Measurements from ENCODE around the gene CBX7. TPM values are rescaled to one million over a fixed set of nuclear protein-coding genes. Genes with fewer than 3 reads are reported as not detected.
A peak's percentile ranks its signal among the peaks of the same experiment; 100 is the strongest.

CBX7 gene
- total and polyA plus RNA-seq, 2 of the 8 experiments (the other 6 are each of a cell fraction or from before 2014, with no cell fraction given): 6.9 to 8.7 TPM

DNA sequence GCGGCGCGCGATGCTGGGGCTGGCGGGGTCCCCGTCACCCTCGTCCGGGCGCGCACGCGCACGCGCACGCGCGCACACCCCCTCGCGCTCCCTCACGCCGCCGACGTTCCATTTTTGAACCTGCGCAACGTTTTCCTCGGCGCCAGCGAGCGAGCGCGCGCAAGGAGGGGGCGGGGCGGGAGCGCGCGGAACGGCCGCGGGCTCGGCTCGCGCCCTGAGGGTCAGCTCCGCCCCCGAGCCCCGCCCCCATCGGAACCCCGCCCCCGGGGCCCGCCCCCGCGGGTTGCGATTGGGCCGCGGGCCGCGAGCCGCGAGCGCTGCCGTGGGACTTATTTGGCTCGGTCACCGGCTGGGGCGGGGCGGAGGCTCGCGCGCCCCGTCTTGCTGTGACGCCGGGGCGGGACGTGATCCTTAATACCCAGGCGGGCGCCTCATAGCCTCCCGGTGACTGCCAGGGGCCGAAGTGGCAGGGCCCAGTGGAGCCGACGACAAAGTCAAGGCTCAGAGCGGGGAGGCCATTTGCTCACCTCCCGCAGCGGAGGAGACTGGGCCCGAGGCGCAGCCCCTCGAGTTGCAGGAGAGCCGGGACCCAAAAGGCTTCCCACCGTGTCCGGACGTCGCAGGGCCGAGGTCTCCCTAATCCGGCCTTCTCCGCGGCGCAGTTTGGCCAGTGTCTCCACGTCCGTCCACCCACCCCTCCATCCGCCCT, at the start of gene CBX7 (continued):
- TF ChIP-seq CTBP2 (IDR thresholded peaks at IDR 0.05; ENCODE audit: borderline replicate concordance, insufficient read depth, insufficient read length, low read length) (no peak), JUN (IDR thresholded peaks at IDR 0.05; ENCODE audit: low read depth, low read length) (no peak), KDM1A (IDR thresholded peaks at IDR 0.05; ENCODE audit: borderline replicate concordance, low read length) (0 out of 2 replicates have a peak, but pooled peaks have one; percentile 27), RBBP5 (IDR thresholded peaks at IDR 0.05; ENCODE audit: borderline replicate concordance, low read depth, low read length) (peak; percentile 52; the same call in 1 of the 2 replicates), ZNF274 (IDR thresholded peaks at IDR 0.05; ENCODE audit: borderline replicate concordance, extremely low read depth, low read length) (no peak), GABPA (IDR thresholded peaks at IDR 0.05; ENCODE audit: borderline replicate concordance, insufficient read depth, low read length) (no peak; the same call in 1 of the 2 replicates), JUND (IDR thresholded peaks at IDR 0.05; ENCODE audit: low read length) (no peak), EZH2 (IDR thresholded peaks at IDR 0.05; ENCODE audit: low read depth, low read length, severe bottlenecking) (no peak), MAX (IDR thresholded peaks at IDR 0.05) (peak; percentile 51; the same call in 1 of the 2 replicates), USF2 (IDR thresholded peaks at IDR 0.05; ENCODE audit: low read length) (no peak), HDAC6 (IDR thresholded peaks at IDR 0.05; ENCODE audit: low read depth, low read length) (no peak), ASH2L (IDR thresholded peaks at IDR 0.05; ENCODE audit: low read length) (peak; percentile 72), CHD1 (IDR thresholded peaks at IDR 0.05; ENCODE audit: low read depth, low read length) (no peak), EGR1 (IDR thresholded peaks at IDR 0.05; ENCODE audit: borderline replicate concordance, low read depth, low read length) (peak; percentile 72; the same call in 1 of the 2 replicates), SAP30 (IDR thresholded peaks at IDR 0.05; ENCODE audit: insufficient read depth, insufficient replicate concordance, low read length) (no peak), CREB1 (IDR thresholded peaks at IDR 0.05) (peak; percentile 33; the same call in 1 of the 2 replicates), YY1 (IDR thresholded peaks at IDR 0.05; ENCODE audit: low read depth, low read length) (peak; percentile 44; the same call in 1 of the 2 replicates), NANOG (IDR thresholded peaks at IDR 0.05; ENCODE audit: insufficient read depth, low read depth, low read length, poor library complexity, severe bottlenecking) (no peak)
- TF ChIP-seq, protein P1, sequence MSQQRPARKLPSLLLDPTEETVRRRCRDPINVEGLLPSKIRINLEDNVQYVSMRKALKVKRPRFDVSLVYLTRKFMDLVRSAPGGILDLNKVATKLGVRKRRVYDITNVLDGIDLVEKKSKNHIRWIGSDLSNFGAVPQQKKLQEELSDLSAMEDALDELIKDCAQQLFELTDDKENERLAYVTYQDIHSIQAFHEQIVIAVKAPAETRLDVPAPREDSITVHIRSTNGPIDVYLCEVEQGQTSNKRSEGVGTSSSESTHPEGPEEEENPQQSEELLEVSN (IDR thresholded peaks at IDR 0.05): peak; percentile 73
